ENCODE measurements around the gene PIP5KL1. TPM values are rescaled to one million over a fixed set of nuclear protein-coding genes. Genes with fewer than 3 reads are reported as not detected.
A peak's percentile ranks its signal among the peaks of the same experiment; 100 is the strongest.

The PIP5KL1 gene
- total RNA-seq, 3 donors from 2014 or later: 2.3 to 3.5 (median 2.8) TPM

DNA sequence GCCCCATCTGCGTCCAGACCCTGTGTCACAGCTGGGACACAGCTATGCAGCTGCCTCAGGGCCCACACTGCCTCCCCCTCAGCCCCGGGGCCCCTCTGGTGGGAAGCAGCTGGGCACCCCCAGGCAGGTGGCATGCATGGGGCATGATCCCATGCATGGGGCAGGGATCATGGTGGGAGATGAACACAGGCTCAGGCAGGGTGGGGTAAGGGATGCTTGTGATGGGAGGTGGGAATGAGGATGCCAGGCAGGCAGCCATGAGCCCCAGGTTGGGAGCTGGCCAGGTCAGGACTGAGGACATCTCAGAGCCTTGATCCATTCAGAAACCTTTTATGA is 30.5 kb upstream of the PIP5KL1 start:
- DNase-seq: no peak
- no peak overlapping the region for H3K4me3 Mint-ChIP-seq
- no peaks in the 10 kb centered on the region for H3K9me3 Mint-ChIP-seq
- no peak for ATAC-seq
- H3K36me3 Mint-ChIP-seq (ENCODE audit: insufficient read depth): peaks cover 10% of the 10 kb centered on the region
- no peaks in the 10 kb centered on the region for H3K27me3 Mint-ChIP-seq (ENCODE audit: low read depth)
- peaks cover 90% of the 10 kb centered on the region for H3K4me1 Mint-ChIP-seq (ENCODE audit: low read depth)

DNA sequence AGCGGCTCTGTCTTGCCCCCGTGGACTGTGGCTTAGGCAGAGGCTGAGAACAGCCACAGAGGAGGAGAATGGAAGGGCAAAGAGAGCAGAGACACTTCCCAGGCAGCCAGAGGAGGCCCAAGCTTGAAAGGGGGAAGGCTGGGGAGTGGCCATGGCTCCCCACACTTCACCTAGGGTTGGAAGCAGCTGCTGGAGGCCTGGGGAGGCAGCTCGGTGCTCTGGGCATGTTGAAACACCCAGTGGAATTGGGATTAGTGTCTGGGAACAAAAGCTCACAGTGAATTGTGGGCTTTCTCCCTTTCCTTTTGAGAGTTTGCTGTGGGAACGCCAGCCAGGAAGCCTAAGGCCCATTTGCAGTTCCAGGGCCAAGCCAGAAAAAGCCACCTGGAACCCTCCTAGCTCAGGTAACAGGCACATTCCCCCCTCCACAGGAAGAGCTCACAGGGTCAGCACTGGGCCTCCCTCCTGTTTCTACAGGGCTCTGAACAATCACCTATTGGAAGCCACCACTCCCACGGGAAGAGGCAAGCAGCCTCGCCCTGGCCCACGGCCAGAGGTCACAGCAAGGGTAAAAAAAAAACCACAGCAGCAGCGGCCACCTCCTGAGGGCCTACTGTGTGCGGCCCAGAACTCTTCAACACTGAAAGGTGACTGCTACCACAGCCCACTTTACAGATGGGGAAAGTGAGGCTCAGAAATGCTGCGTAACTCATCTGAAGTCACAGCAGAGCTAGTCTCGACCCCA is 30.0 kb upstream of the PIP5KL1 start:
- peaks cover 10% of the 10 kb centered on the region for H3K36me3 Mint-ChIP-seq (ENCODE audit: insufficient read depth)

DNA sequence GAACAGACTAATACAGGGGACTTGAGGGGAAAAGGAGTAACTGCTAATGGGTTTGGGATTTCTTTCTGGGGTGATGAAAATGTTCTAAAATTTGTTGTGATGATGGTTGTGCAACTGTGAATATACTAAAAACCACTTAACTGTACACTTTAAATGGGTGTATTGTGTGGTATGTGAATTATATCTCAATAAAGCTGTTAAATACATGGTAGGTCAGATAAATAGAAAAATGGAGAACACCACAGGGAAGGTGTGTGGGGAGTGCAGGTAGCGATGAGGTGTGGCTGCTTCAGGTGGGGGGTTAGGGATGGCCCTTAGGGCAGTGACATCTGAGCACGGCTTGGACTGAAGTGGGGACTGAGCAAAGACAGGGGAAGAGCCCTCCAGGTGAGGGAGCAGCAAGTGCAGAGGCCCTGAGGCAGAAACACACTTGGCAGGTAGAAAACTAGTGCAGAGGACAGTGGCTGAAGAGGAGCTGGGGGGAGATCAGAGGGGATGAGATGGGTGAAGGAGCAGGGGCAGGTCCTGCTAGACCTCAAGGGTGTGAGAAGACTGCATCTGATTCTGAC is 29.3 kb upstream of the PIP5KL1 start:
- Mint-ChIP-seq H3K27me3 (ENCODE audit: low read depth) (no peaks in the 10 kb centered on the region), H3K4me3 (peak overlapping the region; percentile 6), H3K36me3 (ENCODE audit: insufficient read depth) (peaks cover 10% of the 10 kb centered on the region), H3K4me1 (ENCODE audit: low read depth) (peaks cover 91% of the 10 kb centered on the region), H3K9me3 (no peaks in the 10 kb centered on the region)
- no peak for DNase-seq
- no peak for ATAC-seq

More for the DNA sequence above, 30.0 kb upstream of the PIP5KL1 start:
- Mint-ChIP-seq H3K27me3 (ENCODE audit: low read depth) (no peaks in the 10 kb centered on the region), H3K4me1 (ENCODE audit: low read depth) (peaks cover 91% of the 10 kb centered on the region), H3K4me3 (no peak overlapping the region), H3K9me3 (no peaks in the 10 kb centered on the region)
- DNase-seq (no peak), ATAC-seq (no peak)

DNA sequence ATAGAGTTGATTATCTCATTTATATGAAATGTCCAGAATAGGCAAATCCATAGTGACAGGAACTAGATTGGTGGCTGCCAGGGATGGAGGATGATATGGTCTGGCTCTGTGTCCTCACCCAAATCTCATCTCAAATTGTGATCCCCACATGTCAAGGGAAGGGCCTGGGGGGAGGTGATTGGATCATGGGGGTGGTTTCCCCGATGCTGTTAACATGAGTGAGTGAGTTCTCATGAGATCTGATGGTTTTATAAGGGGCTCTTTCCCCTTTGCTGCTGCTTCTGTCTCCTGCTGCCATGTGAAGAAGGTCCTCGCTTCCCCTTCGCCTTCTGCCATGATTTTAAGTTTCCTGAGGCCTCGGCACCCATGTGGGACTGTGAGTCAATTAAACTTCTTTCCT is 28.8 kb upstream of the PIP5KL1 start:
- Mint-ChIP-seq H3K36me3 (ENCODE audit: insufficient read depth) (peaks cover 10% of the 10 kb centered on the region), H3K4me1 (ENCODE audit: low read depth) (peaks cover 92% of the 10 kb centered on the region), H3K4me3 (peak overlapping the region; percentile 6), H3K9me3 (no peaks in the 10 kb centered on the region), H3K27me3 (ENCODE audit: low read depth) (no peaks in the 10 kb centered on the region)
- DNase-seq (no peak), ATAC-seq (no peak)

DNA sequence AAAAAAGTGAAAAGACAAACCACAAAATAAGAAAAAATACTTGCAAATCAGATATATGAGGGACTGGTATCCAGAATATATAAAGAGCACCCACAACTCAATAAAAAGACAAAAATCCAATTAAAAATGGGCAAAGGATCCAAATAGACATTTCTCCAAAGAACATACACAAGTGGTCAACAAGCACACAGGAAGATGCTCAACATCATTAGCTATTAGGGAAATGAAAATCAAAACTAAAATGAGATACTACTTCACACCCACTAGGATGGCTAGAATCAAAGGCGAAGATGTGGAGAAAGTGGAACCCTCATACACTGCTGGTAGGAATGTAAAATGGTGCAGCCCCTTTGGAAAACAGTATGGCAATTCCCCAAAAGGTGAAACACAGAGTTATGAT is 28.2 kb upstream of the PIP5KL1 start:
- no peak for ATAC-seq
- no peaks in the 10 kb centered on the region for H3K9me3 Mint-ChIP-seq
- H3K36me3 Mint-ChIP-seq (ENCODE audit: insufficient read depth): peaks cover 10% of the 10 kb centered on the region
- peaks cover 92% of the 10 kb centered on the region for H3K4me1 Mint-ChIP-seq (ENCODE audit: low read depth)
- H3K27me3 Mint-ChIP-seq (ENCODE audit: low read depth): no peaks in the 10 kb centered on the region
- no peak for DNase-seq
- H3K4me3 Mint-ChIP-seq: no peak overlapping the region

DNA sequence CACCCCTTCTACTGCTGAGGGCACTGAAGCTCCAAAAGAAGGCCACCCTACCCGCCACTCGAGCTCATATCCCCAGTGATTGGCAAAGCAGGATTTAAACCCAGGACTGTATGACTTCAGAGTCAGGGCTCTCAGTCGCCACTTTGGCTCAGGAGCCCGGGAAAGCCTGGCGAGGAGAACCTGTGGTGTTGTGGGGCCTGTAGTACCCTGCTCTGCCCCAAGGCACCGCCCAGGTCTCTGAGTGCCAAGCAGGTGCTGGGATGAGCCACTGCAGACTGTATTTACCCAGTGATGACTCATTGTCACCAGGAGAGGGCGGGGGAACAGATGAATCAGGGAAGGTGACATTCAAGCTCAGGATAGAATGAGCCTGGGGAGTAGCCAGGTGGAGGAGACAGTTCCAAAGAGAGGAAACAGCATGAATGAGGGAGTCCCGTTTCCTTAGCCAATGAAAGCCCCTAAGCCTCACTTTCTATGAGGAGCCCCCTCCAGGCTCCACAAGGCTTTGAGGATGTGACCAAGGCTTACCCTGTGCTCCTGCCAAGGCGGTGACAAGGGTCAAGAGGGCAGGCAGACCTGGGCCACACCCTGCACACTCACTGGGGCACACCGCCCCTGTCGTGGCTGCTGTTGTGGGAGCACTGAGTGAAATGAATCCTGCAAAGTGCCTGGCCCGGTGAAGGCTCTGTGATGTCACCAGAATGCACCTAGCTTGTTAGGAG is 24.9 kb upstream of the PIP5KL1 start:
- H3K27me3 Mint-ChIP-seq (ENCODE audit: low read depth): no peaks in the 10 kb centered on the region
- DNase-seq (peak; percentile 85), ATAC-seq (peak; percentile 91)
- H3K9me3 Mint-ChIP-seq: no peaks in the 10 kb centered on the region
- peak overlapping the region; percentile 71 for H3K4me3 Mint-ChIP-seq
- H3K36me3 Mint-ChIP-seq (ENCODE audit: insufficient read depth): peaks cover 8% of the 10 kb centered on the region
- peaks cover 83% of the 10 kb centered on the region for H3K4me1 Mint-ChIP-seq (ENCODE audit: low read depth)

DNA sequence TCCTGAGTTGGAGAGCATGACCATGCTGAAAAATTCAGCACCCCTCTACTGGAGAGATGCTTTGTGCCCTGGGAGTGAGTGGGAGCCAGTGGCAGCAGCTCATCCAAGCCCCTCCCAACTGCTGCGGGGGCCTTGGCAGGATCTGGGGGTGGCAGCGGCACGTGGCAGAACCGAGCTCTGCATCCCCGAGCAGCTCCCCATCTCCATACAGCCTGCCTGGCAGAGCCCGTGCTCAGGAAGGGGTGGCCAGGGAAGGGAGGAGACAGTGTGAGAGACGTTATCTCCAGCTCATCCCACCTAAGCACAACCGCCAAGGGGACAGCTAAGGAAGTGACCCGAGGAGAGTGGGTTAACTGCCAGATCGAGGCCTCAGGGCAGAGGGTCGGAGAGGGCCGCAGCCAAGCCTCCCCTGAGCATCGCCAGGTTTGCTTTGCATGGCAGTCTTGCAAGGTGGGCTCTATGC is 24.3 kb upstream of the PIP5KL1 start:
- no peaks in the 10 kb centered on the region for H3K27me3 Mint-ChIP-seq (ENCODE audit: low read depth)
- H3K4me3 Mint-ChIP-seq: no peak overlapping the region
- peaks cover 83% of the 10 kb centered on the region for H3K4me1 Mint-ChIP-seq (ENCODE audit: low read depth)
- no peaks in the 10 kb centered on the region for H3K9me3 Mint-ChIP-seq
- ATAC-seq (peak in 1 of 2 donors; percentile 2), DNase-seq (no peak)
- H3K36me3 Mint-ChIP-seq (ENCODE audit: insufficient read depth): peaks cover 10% of the 10 kb centered on the region

DNA sequence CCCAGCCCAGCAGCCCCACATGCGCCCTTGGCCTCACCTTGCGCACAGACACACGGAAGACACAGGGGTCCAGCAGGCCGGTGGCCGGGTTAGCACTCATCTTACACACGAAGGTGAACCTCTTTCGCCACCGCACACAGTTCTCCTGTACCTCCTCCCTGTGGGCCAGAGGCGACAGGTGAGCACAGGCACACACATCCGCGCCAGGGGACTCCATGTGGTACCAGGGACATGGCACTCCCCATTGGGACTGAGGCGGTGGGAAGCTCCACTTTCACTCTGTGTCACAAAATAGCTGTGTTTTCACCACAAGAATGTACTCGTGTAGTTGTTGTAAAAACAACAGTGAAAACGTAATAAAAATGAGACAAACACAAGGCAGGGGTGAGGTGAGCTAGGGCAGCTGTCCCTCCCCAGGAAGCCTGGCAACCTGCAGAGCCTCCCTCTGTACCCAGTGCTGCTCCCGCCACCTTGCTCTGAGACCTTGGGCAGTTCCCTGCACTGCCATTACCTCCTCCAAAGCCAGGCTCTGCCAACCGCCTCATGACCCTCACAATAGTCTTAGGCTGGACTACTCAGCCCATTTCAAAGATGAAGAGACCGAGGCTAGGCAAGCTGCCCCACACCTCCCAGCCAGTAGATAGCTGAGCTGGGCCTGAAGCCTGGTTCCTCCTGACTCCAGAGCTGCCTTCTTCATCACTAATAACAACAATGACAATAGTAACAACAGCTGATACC is 23.4 kb upstream of the PIP5KL1 start:
- DNase-seq: no peak
- Mint-ChIP-seq H3K27me3 (ENCODE audit: low read depth) (no peaks in the 10 kb centered on the region), H3K9me3 (no peaks in the 10 kb centered on the region), H3K4me1 (ENCODE audit: low read depth) (peaks cover 74% of the 10 kb centered on the region), H3K36me3 (ENCODE audit: insufficient read depth) (peaks cover 6% of the 10 kb centered on the region), H3K4me3 (peak overlapping the region; percentile 21)
- peak; percentile 18 to 25 for ATAC-seq

DNA sequence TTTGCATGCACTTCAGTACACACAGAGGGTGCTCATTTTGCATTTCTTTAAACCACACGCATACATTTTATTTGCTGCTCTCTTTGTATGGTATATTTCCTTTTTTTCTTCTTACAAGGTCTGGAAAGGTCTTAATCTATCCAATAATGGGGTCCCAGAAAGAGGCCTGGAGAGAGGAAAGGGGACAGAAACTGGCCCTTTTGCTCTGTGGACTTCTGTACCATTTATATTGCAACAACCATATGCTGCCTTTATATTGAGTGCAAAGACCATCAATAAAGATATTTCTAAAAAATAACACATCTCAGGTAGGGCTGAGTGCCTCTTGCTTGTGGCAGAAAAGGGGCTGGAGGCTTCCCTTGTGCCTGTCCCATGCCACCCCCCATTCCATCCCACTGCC is 22.6 kb upstream of the PIP5KL1 start:
- peaks cover 10% of the 10 kb centered on the region for H3K36me3 Mint-ChIP-seq (ENCODE audit: insufficient read depth)
- H3K9me3 Mint-ChIP-seq: no peaks in the 10 kb centered on the region
- no peak overlapping the region for H3K4me3 Mint-ChIP-seq
- ATAC-seq (no peak), DNase-seq (no peak)
- no peaks in the 10 kb centered on the region for H3K27me3 Mint-ChIP-seq (ENCODE audit: low read depth)
- H3K4me1 Mint-ChIP-seq (ENCODE audit: low read depth): peaks cover 73% of the 10 kb centered on the region

DNA sequence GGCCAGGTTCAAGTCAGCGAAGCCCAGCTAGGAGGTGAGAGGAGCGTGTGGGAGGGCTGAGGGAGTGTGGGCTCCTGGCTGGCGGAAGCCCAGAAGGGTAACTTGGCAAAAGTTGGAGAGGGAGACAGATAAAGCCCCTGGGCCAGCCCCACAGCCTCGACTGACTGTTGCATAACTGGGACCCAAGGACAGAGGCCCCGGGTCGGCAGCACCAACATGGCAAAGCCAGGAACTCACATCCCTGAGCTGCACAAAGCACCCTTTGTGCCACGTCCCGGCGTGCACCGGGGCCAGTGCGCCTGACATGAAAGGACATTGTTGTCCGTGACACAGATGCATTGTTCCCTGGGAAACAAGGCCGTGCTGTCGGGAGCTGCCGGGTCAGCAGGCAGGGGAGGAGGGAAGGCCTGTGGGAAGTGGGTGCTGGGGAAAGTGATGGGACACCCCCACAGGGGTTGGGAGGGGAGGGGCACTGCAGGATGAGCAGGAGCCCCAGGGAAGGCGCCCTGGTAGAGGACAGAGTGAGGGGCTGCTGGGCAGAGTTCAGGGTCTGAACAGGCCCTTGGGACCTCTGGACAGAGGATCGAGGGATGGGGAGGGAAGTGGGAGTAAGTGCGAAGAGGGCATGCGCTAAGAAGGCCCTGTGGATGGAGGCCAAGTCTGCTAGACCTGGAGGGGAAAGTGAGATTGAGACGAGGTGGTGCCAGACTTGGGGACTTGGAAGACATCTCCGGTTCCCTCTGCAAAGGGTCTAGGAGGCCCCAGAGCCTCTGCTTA is 20.1 kb upstream of the PIP5KL1 start:
- DNase-seq: no peak
- ATAC-seq: no peak
- Mint-ChIP-seq H3K36me3 (ENCODE audit: insufficient read depth) (peaks cover 10% of the 10 kb centered on the region), H3K27me3 (ENCODE audit: low read depth) (no peaks in the 10 kb centered on the region), H3K4me3 (no peak overlapping the region), H3K9me3 (no peaks in the 10 kb centered on the region), H3K4me1 (ENCODE audit: low read depth) (peaks cover 61% of the 10 kb centered on the region)

DNA sequence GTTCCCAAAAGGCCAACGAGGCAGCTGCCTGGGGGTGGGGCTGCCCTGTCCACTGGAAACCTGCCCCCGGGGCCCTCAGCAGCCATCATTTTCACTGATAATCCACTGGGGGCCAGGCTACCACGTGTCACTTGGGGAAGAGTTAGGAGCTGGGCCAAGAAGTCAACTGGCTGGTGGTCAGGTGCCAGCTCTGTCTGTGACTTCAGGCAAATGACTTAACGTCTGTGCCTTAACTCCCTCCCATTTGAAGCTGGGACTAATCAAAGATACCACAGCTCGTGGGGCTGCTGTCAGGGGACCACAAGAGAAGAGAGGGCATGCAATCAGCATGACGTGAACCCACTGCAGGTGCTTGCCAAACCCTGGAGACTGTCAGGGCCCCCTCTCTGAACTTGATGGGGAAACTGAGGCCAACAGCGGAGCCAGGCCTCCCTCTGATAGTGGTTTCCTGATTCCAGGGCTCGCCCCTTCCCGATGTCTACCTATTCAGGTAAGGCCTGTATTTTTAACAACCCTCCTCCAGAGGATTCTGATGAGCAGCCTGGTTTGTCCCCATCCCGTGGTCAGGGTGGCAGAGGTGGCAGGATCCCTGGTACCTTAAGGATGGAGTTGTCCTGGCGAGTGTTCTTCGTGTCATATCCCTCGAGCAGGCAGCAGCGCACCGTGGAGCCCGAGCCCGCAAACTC is 19.4 kb upstream of the PIP5KL1 start:
- peaks cover 12% of the 10 kb centered on the region for H3K36me3 Mint-ChIP-seq (ENCODE audit: insufficient read depth)
- DNase-seq: no peak

DNA sequence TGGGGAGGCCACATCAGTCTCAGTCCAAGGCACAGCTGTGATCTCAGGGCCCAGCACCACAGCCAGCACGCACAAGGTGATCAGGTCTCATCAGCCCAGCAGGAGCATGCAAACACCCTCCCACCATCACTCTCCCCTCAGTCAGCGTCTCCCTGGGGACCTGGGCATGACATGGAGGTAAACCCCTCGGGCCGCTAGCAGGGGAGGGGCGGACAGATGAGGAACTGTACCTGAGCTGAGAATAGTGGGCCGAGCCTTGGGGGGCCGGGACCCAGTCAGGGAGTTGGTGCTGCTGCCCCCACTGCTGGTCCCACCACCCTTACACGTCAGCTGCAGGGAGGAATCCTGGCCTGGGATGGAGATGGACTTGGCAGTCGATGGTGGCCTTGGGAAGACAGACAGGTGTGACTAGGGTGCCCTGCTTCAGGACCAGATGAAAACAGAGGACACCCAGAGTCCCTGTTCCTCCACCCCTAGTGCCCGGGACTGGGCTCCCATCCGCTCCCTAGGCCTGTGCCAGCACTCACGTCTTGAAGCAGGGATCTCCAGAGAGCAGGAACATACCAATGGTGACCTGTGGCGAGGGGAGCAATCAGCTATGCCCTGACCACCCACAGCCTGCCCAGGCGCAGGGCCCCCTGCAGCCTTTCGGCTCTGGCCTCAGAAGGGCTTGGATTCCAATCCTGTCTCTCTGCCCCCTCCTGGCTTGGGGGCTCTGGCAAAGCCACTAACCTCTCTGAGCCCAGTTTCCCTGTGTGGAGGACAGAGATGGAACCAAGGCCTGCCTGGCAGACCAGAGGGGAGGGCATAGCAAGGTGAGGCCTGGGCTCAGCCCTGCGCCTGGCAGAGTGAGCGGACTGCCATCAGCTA is 17.5 kb upstream of the PIP5KL1 start:
- no peak for ATAC-seq
- H3K4me1 Mint-ChIP-seq (ENCODE audit: low read depth): peaks cover 44% of the 10 kb centered on the region

More for the DNA sequence above, 19.4 kb upstream of the PIP5KL1 start:
- Mint-ChIP-seq H3K4me1 (ENCODE audit: low read depth) (peaks cover 55% of the 10 kb centered on the region), H3K27me3 (ENCODE audit: low read depth) (no peaks in the 10 kb centered on the region), H3K4me3 (no peak overlapping the region), H3K9me3 (no peaks in the 10 kb centered on the region)
- no peak for ATAC-seq

More for the DNA sequence above, 17.5 kb upstream of the PIP5KL1 start:
- Mint-ChIP-seq H3K27me3 (ENCODE audit: low read depth) (no peaks in the 10 kb centered on the region), H3K4me3 (no peak overlapping the region), H3K36me3 (ENCODE audit: insufficient read depth) (peaks cover 19% of the 10 kb centered on the region), H3K9me3 (no peaks in the 10 kb centered on the region)
- no peak for DNase-seq
